Measurements from ENCODE around the gene ACTN3.
A peak's percentile ranks its signal among the peaks of the same experiment; 100 is the strongest.

The ACTN3 gene

GRCh38 chr11:66545701-66546367 is 869 bp upstream of the ACTN3 start, which contains the start of gene ZDHHC24:
Gene ZDHHC24 (minus strand): TSS chr11:66546048. CDS start chr11:66546003, 45 bp downstream.
- peak; percentile 96 for DNase-seq

- no peak for DNase-seq
Observed at GRCh38 chr11:66546966-66547661, 411 bp downstream of the ACTN3 start.

- peak; percentile 29 for DNase-seq
Observed at GRCh38 chr11:66547662-66548009, 933 bp downstream of the ACTN3 start.

DNA sequence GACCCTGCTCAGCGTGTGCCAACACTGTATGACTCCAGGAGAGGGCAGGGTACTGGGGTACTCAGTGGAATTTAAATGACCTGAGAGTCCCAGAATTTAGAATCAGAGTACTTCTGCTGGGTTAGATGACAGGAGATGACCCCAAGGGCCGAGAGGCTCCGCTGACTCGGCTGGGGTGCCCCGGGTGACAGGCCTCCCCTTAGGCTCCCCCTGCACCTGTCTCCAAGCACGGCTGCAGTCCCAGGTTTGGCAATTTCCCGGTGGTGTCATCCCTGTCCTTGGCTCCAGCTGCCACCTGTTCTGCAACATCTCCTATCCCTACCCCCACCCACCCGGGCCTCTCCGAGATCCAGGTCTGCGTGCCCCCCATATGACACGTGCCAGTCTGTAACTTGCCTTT is 1.3 kb downstream of the ACTN3 start:
- no peak for DNase-seq

DNA sequence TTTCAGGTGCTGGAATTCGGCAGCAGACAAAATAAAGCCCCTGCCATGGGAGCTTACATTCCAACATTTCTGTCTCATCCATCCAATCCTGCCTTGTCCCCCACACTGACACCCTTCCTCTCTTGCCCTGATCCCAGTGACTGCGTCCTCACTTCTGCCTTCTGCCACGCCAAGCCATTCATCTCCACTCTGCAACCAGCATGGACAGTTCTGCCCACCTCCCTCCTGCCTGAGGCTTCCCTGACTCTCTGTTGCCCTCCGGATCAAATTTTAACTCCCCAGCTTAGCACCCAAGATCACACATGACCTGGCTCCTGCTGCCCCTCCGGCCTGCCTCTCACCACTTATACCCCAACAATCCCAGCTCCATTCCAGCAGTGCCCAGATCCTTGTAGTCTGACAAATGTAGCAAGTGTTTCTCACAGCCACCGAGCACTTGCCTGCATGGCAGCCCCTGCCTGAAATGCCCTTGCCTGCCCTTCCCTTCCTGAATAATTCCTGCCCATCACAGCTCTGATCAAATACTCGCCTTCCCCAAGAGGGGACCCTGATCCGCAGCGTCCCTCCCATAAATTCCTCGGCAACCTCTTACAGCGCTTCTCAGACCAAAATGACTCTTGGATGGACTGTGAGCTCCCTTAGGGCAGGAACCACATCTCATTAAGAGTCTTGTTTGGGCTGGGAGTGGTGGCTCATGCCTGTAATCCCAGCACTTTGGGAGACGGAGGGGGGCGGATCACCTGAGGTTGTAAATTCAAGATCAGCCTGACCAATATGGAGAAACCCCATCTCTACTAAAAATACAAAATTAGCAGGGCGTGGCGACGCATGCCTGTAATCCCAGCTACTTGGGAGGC is 2.3 kb downstream of the ACTN3 start:
- DNase-seq = no peak

DNA sequence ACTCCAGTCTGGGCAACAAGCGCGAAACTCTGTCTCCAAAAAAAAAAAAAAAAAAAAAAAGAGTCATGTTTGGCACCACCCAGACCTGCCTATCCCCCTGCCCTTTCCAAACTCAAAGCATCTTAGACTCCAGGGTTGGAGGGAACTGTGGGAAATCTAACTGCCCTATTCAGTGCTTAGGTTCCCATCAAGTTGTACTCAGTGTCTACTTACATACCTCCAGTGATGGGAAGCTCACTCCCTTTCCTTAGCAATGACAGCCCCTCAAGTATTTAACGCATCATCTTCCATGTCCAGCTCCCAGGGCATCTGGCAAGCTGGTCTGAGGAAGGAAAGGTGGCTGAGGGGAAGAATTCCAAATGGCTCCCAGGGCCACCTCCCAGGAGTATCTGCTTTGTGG is 3.0 kb downstream of the ACTN3 start:
- no peak for DNase-seq

GRCh38 chr11:66550887-66551286 is 4.2 kb downstream of the ACTN3 start:
- no peak for DNase-seq

GRCh38 chr11:66554602-66555001 is 7.9 kb downstream of the ACTN3 start:
- DNase-seq = no peak

GRCh38 chr11:66555416-66555815 is 8.7 kb downstream of the ACTN3 start:
- DNase-seq = no peak

DNA sequence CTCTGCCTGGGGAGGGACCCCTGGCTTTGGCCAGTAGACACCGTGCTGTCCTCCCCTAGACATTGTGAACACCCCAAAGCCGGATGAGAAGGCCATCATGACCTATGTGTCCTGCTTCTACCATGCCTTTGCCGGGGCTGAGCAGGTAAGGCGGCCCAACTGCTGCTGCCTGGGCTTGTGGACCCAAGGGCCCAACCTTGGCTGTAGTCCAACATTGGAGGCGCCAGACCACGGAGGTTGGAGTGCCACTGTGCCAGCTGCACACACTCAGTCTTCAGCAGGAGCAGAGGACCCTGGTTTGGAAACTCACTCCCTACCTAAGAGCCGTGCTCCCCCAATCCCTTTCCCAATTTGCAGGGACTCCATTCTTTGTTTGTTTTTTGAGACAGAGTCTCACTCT is 9.4 kb downstream of the ACTN3 start:
- no peak for DNase-seq

DNA sequence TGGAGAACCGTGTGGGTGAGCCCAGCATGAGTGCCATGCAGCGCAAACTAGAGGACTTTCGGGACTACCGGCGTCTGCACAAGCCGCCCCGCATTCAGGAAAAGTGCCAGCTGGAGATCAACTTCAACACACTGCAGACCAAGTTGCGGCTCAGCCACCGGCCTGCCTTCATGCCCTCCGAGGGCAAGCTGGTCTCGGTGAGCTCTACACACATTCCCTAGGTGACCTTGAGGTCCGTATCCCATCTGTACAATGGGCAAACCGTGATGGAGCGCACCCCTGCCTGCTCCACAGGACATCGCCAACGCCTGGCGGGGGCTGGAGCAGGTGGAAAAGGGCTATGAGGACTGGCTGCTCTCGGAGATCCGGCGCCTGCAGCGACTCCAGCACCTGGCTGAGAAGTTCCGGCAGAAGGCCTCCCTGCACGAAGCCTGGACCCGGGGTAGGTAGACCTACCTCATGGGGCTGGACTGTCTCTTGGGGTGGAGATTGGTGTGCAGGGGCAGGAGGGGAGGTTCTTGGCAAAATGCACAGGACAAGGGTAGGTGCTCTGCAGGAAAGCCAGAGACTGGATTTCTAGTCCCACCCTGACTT is 11.1 kb downstream of the ACTN3 start:
- no peak for DNase-seq

GRCh38 chr11:66559142-66559865 is 12.6 kb downstream of the ACTN3 start:
- DNase-seq = peak; percentile 36

DNA sequence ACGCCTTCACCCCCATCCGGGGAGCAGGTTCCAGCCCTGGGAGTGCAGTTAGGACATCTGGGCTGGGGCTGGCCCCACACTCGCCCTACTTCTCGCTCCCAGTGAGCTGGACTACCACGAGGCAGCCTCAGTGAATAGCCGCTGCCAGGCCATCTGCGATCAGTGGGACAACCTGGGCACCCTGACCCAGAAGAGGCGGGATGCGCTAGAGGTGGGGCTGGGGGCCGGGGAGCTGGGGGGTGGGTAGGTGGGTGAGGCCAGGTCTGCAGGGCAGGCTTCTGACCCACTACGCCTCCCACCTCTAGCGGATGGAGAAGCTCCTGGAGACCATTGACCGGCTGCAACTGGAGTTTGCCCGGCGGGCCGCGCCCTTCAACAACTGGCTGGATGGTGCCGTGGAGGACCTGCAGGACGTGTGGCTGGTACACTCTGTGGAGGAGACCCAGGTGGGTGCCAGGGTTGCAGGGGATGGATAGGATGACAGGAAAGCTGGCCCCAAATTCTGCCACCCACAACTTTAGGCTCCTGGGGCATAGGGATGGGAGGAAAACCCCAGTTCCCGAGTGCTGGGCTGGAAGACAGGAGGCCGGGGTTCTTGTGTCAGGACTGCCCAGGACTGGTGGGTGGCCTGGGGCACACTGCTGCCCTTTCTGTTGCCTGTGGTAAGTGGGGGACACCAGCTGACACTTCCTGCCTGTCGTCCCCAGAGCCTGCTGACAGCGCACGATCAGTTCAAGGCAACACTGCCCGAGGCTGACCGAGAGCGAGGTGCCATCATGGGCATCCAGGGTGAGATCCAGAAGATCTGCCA is 13.4 kb downstream of the ACTN3 start:
- DNase-seq = no peak

DNA sequence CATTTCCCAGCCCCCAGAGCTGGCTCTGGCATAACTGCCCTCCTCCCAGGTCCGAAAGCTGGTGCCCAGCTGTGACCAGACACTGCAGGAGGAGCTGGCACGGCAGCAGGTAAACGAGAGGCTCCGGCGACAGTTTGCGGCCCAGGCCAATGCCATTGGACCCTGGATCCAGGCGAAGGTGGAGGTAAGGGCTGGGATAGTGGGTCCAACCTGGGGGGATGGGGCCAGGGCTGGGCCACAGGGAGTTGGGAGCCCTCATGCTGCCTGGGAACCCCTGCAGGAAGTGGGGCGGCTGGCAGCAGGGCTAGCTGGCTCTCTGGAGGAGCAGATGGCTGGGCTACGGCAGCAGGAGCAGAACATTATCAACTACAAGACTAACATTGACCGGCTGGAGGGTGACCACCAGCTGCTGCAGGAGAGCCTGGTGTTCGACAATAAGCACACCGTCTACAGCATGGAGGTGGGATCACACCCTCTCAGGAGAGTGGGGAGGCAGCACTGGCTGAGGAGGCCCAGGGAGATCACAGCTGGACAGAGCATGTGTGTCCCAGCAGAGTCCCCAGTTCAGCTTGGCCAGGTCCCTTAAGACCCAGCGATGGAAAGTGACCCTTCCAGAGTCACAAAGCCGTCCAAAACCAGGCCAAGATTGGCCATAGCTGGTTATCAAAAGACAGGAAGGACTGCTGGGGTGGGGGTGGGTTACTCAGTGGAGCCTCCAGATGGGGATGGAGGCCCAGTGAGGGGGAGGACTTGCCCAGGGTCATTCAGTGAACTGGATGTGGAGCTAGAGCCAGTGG is 14.7 kb downstream of the ACTN3 start:
- no peak for DNase-seq

DNA sequence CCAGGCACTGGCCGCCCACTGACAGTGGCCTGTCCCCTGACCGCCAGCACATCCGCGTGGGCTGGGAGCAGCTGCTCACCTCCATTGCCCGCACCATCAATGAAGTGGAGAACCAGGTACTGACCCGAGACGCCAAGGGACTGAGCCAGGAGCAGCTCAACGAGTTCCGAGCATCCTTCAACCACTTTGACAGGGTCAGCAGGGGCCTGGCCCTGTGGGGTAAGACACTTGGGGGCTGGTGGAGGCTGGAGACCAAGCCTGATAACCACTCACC is 15.2 kb downstream of the ACTN3 start:
- DNase-seq = no peak

- no peak for DNase-seq
Observed at GRCh38 chr11:66562275-66562674, 15.6 kb downstream of the ACTN3 start.

DNA sequence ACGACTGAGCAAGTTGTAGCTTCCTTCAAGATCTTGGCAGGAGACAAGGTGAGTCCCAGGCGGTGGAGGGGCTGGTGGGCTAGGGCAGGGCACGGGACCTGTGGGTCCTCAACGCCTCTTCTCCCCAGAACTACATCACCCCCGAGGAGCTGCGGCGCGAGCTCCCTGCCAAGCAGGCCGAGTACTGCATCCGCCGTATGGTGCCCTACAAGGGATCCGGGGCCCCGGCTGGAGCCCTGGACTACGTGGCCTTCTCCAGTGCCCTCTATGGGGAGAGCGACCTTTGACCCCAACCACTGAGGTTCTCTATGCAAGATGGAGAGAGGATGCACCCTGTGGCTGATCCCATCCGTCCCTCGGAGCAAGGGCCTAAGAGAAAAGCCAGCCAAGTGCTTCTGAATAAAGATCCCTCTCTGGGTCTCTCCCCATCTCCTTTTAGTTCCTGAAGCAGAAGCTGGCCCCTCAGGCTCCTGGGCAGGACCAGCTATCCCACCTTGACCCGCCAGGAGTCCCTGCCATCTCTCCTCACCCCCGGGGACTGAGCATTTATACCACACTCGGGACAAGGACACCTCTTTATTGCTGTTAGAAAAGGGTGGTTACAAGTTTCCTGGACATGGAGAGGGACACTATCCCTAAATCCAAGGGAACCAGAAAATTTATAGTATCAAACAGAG is 16.3 kb downstream of the ACTN3 start:
- no peak for DNase-seq

DNA sequence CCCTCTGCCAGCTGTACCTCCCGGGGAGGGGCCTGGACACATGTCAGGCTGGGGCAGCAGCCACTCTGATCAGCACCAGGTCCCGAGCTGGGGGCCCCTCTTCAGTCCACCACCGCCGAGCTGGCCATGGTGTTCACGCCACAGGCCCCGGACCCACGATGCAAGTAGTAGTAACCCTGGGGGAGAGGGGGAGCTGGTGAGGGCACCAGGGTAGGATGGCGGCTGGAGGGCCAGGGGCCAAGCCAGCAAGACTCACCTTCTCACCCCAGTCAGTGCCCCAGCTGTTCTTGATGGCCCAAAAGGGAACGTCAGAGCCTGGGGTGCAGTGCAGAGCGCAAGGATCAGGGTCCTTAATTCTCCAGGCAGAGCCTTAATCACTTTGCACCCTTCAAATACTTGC is 17.1 kb downstream of the ACTN3 start:
- DNase-seq = no peak

DNA sequence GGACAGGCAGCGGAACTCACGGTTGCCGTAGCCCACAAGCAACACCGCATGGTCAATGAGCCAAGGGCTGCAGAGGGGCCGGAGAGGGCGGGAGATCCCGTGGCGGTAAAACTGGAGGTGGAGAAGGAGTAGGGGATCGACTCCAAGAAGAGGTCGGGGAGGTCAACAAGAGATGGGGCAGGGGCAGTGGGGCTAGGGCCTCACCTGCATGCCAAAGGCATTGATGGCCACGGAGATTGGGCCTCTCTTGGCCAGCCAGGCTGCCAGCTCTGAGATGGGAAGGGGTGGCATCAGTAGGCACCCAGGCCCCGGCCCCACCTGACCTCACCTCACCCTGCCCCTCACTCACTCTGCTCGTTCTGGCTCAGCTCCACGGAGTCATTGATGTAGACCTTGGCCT is 17.8 kb downstream of the ACTN3 start:
- no peak for DNase-seq

- DNase-seq = no peak
Observed at GRCh38 chr11:66564984-66565383, 18.3 kb downstream of the ACTN3 start.

- no peak for DNase-seq
Observed at GRCh38 chr11:66566221-66566620, 19.5 kb downstream of the ACTN3 start.
